Memory B cell (primary cell): ENCODE results near the gene BMP5.

Source experiments
- ATAC-seq: fragments of 150-1000 bp; cut with Tn5 transposase; 2 replicates; pipeline ENCODE4 v1.10.0; 2021; ENCODE audit warnings: low read depth, mild to moderate bottlenecking, moderate library complexity
- DNase-seq, 2 donors: peaks; one replicate each; pipeline ENCODE4 v3.0.0; 2022; ENCODE audit warnings: low spot score in 2 of 2
- H3K27ac Mint-ChIP-seq: one replicate; pipeline ENCODE4 v1.8.0; 2022; ENCODE audit warnings: mild to moderate bottlenecking, moderate library complexity, mixed read lengths
- H3K27me3 Mint-ChIP-seq: one replicate; pipeline ENCODE4 v1.8.0; 2022; ENCODE audit warnings: mixed read lengths
- H3K36me3 Mint-ChIP-seq: one replicate; pipeline ENCODE4 v1.8.0; 2022; ENCODE audit warnings: mild to moderate bottlenecking, mixed read lengths
- H3K4me1 Mint-ChIP-seq: one replicate; pipeline ENCODE4 v1.8.0; 2022; ENCODE audit warnings: mixed read lengths
- H3K4me3 Mint-ChIP-seq: one replicate; pipeline ENCODE4 v1.8.0; 2022; ENCODE audit warnings: mild to moderate bottlenecking, moderate library complexity, mixed read lengths
- H3K9me3 Mint-ChIP-seq: one replicate; pipeline ENCODE4 v1.8.0; 2022; ENCODE audit warnings: mixed read lengths

The BMP5 gene

GRCh38 chr6:55853008-55854001 lies 22.1 kb downstream of the BMP5 start:
- ATAC-seq (no peak), DNase-seq (no peak)
- Mint-ChIP-seq H3K27ac (no peak overlapping the region), H3K9me3 (peaks cover 1% of the 10 kb centered on the region), H3K36me3 (no peaks in the 10 kb centered on the region), H3K4me1 (no peaks in the 10 kb centered on the region), H3K27me3 (no peaks in the 10 kb centered on the region), H3K4me3 (no peak overlapping the region)

DNA sequence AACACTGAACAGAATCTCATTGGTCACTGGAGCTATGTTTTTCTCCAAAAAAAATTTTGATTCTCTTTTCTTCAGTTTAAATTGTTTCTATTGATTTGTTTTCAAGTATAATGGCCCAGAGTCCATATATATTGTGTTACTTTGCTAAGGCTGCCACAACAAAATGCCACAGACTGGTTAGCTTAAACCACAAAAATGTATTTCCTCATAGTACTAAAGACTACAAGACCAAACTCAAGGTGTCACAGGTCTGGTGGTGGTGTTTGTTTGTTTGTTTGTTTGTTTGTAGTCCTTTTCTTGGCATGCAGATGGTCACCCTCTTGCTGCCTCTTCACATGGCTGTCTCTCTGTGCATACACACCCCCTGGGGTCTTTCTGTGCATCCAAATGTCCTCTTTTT lies 34.0 kb downstream of the BMP5 start:
- Mint-ChIP-seq H3K4me1 (no peaks in the 10 kb centered on the region), H3K36me3 (no peaks in the 10 kb centered on the region), H3K4me3 (no peak overlapping the region), H3K9me3 (no peaks in the 10 kb centered on the region), H3K27ac (no peak overlapping the region), H3K27me3 (no peaks in the 10 kb centered on the region)
- DNase-seq (no peak), ATAC-seq (no peak)

GRCh38 chr6:55839080-55839479 lies 36.3 kb downstream of the BMP5 start:
- Mint-ChIP-seq H3K9me3 (no peaks in the 10 kb centered on the region), H3K27ac (no peak overlapping the region)
- no peak for DNase-seq

DNA sequence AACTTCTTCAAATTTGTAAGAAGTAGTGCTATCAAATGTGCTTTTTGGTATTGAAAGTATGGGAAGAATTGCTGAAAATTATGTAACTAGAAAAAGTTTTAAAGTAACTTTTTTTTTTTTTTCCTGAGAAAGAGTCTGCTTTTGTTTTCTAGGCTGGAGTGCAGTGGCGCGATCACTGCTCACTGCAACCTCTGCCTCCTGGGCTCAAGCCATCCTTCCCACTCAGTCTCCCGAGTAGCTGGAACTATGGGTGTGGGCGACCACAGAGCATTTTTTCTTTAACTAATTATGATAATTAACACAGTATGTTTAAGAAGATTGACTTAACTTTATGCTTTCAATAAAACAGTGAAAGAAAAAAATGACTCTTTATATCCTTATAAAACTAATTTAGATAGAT lies 38.4 kb downstream of the BMP5 start:
- Mint-ChIP-seq H3K4me3 (no peak overlapping the region), H3K27ac (no peak overlapping the region), H3K27me3 (no peaks in the 10 kb centered on the region), H3K4me1 (no peaks in the 10 kb centered on the region), H3K9me3 (peaks cover 3% of the 10 kb centered on the region), H3K36me3 (no peaks in the 10 kb centered on the region)
- no peak for ATAC-seq
- no peak for DNase-seq

More at GRCh38 chr6:55839080-55839479, 36.3 kb downstream of the BMP5 start:
- Mint-ChIP-seq H3K4me3 (no peak overlapping the region), H3K4me1 (no peaks in the 10 kb centered on the region), H3K36me3 (no peaks in the 10 kb centered on the region), H3K27me3 (no peaks in the 10 kb centered on the region)
- no peak for ATAC-seq

DNA sequence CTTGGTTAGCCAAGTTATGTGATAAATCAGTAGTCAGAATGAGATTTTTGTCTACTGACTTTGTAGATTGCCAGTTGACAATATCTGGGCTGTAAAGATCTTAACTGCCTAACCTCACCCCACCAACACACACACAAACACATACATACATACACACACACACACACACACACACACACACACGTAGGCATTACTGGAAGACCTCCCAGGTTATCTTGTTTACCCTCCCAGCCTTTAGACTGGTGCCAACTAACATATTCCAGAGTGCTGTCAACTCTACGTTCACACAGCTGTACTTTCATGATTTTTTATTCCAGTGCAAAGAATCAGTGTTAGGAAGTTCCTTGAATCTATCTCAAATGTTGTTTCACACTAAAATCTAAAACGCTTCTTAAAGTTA lies 38.9 kb downstream of the BMP5 start:
- no peak overlapping the region for H3K27ac Mint-ChIP-seq
- DNase-seq (no peak), ATAC-seq (no peak)
- no peaks in the 10 kb centered on the region for H3K4me1 Mint-ChIP-seq
- no peak overlapping the region for H3K4me3 Mint-ChIP-seq
- H3K9me3 Mint-ChIP-seq: peaks cover 3% of the 10 kb centered on the region
- H3K36me3 Mint-ChIP-seq: no peaks in the 10 kb centered on the region
- no peaks in the 10 kb centered on the region for H3K27me3 Mint-ChIP-seq

DNA sequence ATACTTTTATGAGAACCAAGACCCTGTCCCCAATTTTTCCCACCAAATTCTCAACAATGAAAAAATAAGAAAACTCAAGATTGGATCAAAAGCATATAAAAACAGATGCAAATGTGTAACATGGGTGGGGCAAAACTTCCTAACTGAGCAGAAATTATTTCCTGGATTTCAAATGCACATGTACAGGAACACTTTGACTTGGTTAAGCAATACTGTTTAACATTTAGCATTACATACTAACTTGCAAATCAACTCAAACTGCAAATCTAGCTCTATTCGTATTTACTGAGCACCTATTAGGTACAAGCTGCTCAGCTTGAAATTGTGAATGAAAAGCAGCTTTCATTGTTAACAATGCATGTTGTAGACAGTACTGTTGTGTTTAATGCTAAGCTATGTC lies 40.2 kb downstream of the BMP5 start:
- H3K27ac Mint-ChIP-seq: no peak overlapping the region
- H3K36me3 Mint-ChIP-seq: no peaks in the 10 kb centered on the region
- no peak for DNase-seq
- H3K4me3 Mint-ChIP-seq: no peak overlapping the region
- H3K4me1 Mint-ChIP-seq: no peaks in the 10 kb centered on the region
- no peak for ATAC-seq
- peaks cover 3% of the 10 kb centered on the region for H3K9me3 Mint-ChIP-seq
- no peaks in the 10 kb centered on the region for H3K27me3 Mint-ChIP-seq

GRCh38 chr6:55833284-55833683 lies 42.1 kb downstream of the BMP5 start:
- Mint-ChIP-seq H3K4me3 (no peak overlapping the region), H3K9me3 (peaks cover 3% of the 10 kb centered on the region), H3K27me3 (no peaks in the 10 kb centered on the region), H3K4me1 (no peaks in the 10 kb centered on the region), H3K27ac (no peak overlapping the region), H3K36me3 (no peaks in the 10 kb centered on the region)
- no peak for DNase-seq
- no peak for ATAC-seq

DNA sequence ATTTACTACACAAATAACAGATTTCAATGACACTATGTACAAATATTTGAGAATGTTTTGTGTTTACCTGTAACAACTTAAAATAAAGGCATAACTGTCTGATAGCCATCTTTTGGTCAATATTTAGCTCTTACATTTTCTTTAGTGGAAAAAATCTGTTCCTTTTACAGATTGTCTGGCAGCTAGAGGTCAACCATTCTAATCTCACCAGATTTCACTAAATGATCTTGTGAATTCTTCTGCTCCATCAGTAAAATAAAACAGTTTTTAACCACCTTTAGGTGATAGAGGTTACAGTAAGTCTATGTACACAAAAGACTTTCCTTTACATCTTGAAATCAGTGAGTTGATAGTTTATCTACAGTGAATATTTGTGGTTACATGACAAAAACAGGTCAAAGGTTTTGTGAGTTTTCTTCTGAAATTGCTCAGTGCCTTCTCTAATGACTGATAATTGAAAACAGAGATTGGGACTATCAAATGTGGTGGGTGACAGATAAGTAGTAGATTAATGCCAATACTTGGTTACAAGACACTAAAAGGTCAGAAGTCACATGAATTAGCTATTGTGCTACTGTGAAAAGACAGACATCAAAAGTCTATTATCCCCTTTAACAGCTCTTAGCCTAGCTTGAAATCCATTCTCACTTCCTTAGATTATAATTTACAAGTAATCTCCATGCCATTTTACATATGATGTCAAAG lies 47.4 kb downstream of the BMP5 start:
- no peak for ATAC-seq
- Mint-ChIP-seq H3K9me3 (peaks cover 4% of the 10 kb centered on the region), H3K27me3 (no peaks in the 10 kb centered on the region), H3K36me3 (no peaks in the 10 kb centered on the region), H3K27ac (no peak overlapping the region), H3K4me1 (no peaks in the 10 kb centered on the region), H3K4me3 (no peak overlapping the region)
- no peak for DNase-seq

- no peaks in the 10 kb centered on the region for H3K27me3 Mint-ChIP-seq
- peaks cover 2% of the 10 kb centered on the region for H3K9me3 Mint-ChIP-seq
- ATAC-seq (no peak), DNase-seq (no peak)
- H3K36me3 Mint-ChIP-seq: no peaks in the 10 kb centered on the region
- no peak overlapping the region for H3K4me3 Mint-ChIP-seq
- no peak overlapping the region for H3K27ac Mint-ChIP-seq
- H3K4me1 Mint-ChIP-seq: no peaks in the 10 kb centered on the region
Measured at GRCh38 chr6:55826941-55827340, 48.4 kb downstream of the BMP5 start.

DNA sequence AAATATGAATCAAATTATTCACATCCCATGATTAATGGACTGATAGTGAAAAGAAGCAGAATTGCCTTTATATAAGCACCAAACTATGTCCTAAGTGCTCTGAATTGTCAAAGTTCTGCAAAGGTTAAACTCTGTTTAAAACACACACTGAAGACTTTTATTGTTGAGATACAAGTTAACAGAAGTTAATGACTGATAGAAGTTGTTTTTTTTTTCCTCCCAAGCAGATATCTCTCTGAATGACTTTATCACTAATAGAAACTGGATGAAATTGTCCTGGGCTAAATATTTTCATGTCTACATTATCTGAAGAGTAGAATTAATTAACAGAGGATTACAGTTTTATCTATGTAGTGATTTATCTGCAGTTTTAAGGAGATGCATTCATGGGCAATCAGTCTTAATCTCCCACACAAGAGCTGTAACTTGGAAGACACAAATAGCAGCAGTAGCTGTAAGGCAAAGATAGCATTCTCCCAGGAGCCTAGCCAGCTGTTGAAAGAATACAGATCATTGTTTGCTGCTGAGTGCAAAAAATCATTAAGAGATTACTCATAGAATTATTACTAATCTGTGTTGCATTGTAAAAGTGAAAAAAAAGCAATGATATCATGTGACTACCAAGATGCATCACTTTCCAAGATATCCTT lies 49.9 kb downstream of the BMP5 start:
- no peak overlapping the region for H3K27ac Mint-ChIP-seq
- no peaks in the 10 kb centered on the region for H3K4me1 Mint-ChIP-seq
- H3K9me3 Mint-ChIP-seq: peaks cover 3% of the 10 kb centered on the region
- H3K27me3 Mint-ChIP-seq: no peaks in the 10 kb centered on the region
- no peaks in the 10 kb centered on the region for H3K36me3 Mint-ChIP-seq
- DNase-seq (no peak), ATAC-seq (no peak)
- H3K4me3 Mint-ChIP-seq: no peak overlapping the region

- ATAC-seq: no peak
- H3K4me3 Mint-ChIP-seq: no peak overlapping the region
Measured at GRCh38 chr6:55822815-55823214, 52.6 kb downstream of the BMP5 start.

DNA sequence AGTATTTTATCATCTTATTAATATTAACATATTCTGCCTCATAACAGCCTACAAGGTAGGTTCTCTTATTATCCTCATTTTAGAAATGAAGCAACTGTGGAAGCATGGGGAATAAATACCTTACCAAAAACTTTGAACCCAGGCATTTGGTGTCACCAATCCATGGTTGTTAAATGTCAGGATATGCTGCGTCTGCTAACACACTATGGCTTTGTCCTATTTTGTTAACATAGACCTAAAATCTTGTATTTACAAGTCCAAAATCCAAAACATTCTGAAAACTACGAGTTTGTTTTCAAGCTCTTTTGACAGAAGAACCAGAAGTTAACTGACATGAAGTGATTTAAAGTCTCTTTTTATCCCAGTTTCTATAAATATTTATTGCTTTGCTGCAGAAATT lies 53.4 kb downstream of the BMP5 start:
- no peaks in the 10 kb centered on the region for H3K27me3 Mint-ChIP-seq
- H3K9me3 Mint-ChIP-seq: peaks cover 5% of the 10 kb centered on the region
- no peaks in the 10 kb centered on the region for H3K4me1 Mint-ChIP-seq
- H3K36me3 Mint-ChIP-seq: no peaks in the 10 kb centered on the region
- H3K4me3 Mint-ChIP-seq: no peak overlapping the region
- DNase-seq (no peak), ATAC-seq (no peak)
- H3K27ac Mint-ChIP-seq: no peak overlapping the region

More at GRCh38 chr6:55822815-55823214, 52.6 kb downstream of the BMP5 start:
- no peak for DNase-seq
- Mint-ChIP-seq H3K27me3 (no peaks in the 10 kb centered on the region), H3K9me3 (peaks cover 5% of the 10 kb centered on the region), H3K27ac (no peak overlapping the region), H3K4me1 (no peaks in the 10 kb centered on the region), H3K36me3 (no peaks in the 10 kb centered on the region)

DNA sequence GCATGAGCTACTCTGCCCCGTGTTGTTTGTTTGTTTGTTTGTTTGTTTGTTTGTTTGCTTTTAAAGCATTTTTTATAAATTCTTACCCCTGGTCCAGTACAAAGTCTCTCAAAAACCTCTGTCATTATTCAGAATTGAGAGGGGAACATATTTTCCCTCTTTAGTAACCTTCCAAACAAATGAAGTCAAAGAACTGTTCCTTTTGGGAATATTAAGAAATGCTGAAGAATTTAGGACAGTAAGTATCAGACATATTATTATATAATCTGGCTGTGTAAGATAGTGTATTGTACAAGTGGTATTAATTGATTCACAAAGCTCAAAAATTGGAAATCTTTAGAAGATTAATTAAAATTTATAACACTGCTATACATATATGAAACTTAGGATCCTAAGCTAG lies 54.7 kb downstream of the BMP5 start:
- Mint-ChIP-seq H3K4me3 (no peak overlapping the region), H3K9me3 (peaks cover 4% of the 10 kb centered on the region), H3K27me3 (no peaks in the 10 kb centered on the region), H3K36me3 (no peaks in the 10 kb centered on the region), H3K4me1 (no peaks in the 10 kb centered on the region), H3K27ac (no peak overlapping the region)
- no peak for DNase-seq
- no peak for ATAC-seq

DNA sequence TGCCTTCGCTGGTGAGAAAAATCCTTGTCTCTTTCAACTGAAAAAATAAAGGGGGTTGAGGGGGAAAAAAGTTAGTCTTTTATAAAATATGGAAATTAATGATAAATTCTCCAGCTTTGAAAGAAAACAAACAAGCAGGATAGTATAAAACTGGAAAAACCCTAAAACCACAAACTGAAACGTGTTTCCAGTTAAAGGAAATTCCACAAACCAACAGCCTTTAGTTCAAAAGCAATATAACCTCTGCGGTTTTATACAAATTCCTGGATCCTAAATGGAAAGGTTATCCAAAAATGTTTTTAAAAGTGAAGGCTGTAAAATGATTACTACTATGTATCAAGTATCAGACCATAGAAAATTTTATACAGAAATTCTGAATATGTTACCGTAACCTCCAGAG lies 55.6 kb downstream of the BMP5 start:
- Mint-ChIP-seq H3K4me3 (no peak overlapping the region), H3K9me3 (peaks cover 4% of the 10 kb centered on the region), H3K4me1 (no peaks in the 10 kb centered on the region), H3K27ac (no peak overlapping the region), H3K36me3 (no peaks in the 10 kb centered on the region), H3K27me3 (no peaks in the 10 kb centered on the region)
- no peak for DNase-seq
- ATAC-seq: no peak
